Measurements from ENCODE around the gene RBM25.

RBM25 gene

DNA sequence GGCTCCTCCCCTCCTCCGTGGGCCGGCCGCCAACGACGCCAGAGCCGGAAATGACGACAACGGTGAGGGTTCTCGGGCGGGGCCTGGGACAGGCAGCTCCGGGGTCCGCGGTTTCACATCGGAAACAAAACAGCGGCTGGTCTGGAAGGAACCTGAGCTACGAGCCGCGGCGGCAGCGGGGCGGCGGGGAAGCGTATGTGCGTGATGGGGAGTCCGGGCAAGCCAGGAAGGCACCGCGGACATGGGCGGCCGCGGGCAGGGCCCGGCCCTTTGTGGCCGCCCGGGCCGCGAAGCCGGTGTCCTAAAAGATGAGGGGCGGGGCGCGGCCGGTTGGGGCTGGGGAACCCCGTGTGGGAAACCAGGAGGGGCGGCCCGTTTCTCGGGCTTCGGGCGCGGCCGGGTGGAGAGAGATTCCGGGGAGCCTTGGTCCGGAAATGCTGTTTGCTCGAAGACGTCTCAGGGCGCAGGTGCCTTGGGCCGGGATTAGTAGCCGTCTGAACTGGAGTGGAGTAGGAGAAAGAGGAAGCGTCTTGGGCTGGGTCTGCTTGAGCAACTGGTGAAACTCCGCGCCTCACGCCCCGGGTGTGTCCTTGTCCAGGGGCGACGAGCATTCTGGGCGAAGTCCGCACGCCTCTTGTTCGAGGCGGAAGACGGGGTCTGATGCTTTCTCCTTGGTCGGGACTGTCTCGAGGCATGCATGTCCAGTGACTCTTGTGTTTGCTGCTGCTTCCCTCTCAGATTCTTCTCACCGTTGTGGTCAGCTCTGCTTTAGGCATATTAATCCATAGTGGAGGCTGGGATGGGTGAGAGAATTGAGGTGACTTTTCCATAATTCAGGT lies 78.3 kb downstream of the RBM25 start, which contains the start of gene PSEN1:
Gene PSEN1 (plus strand): TSS at position 121 of the 839 bp plus-strand sequence. CDS start 11,513 bp downstream, outside the sequence.
- peak; percentile 97 for DNase-seq (ENCODE audit: low spot score)
- no peak for TF ChIP-seq CTCF (IDR thresholded peaks at IDR 0.05; ENCODE audit: extremely low read depth, missing control alignments)

DNA sequence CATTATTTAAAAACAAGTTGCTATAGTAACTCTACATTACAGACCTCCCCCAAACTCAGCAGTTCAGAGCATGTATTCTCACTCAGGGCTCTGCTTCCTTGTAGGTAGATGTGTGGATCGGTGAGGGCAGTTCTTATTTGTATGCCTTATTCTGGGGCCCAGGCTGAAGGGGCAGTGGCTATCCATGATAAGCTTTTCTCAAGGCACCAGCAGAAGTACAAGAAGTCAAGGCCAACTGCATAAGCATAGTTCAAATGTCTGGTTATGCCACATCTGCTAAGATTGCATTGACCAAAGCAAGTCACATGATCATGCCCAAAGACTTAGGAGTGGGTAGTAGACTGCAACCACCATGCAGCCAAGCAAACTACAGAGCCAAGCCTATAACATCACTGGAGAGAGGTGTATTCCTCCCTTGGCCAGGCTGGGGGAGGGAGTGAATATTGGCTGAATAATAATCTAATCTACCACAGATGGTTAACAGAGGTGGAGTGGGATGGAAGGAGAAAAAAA lies 82.5 kb downstream of the RBM25 start:
- TF ChIP-seq CTCF (IDR thresholded peaks at IDR 0.05; ENCODE audit: extremely low read depth, missing control alignments): no peak

DNA sequence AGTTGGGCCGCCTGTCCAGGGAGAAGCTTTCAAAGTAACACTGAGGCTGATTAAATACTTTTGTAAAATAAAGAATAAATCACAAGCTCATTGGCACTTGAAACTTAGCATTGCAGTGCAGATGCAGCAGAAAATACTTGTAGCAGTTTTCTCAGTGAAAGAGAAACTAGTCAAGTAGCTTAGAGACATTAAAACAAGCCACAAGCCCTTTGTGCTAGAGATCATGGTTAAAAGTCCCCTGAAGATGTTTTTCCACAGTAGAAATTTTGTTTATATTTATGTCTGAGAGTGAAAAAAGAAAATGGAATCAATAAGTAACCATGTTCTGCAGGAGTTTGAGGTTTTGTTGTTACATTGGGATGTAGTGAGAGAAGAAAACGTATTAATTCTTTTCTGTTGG lies 83.9 kb downstream of the RBM25 start:
- TF ChIP-seq CTCF (IDR thresholded peaks at IDR 0.05; ENCODE audit: extremely low read depth, missing control alignments): no peak
- DNase-seq (ENCODE audit: low spot score): peak; percentile 52

More for the DNA sequence above, 82.5 kb downstream of the RBM25 start:
- DNase-seq (ENCODE audit: low spot score): no peak

DNA sequence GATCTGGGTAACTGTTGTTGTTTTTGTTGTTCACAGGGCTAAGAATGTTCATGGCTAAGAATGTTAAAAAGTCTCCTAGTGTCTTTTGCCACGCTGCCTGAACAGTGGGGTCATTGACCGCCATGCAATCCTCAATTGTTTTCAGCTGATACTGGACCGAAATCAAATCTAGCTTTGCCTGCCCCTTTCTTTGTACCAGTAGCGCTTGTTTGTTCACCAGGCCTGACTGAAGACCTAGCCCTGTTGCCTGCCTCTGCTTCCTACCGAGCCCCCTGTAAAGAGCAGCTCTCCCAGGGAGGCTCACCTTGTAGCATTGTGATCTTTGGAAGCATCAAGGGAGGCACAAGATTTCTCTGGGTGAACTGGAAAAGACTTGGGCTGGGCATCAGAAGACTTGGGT lies 84.7 kb downstream of the RBM25 start:
- DNase-seq (ENCODE audit: low spot score): peak; percentile 6
- TF ChIP-seq CTCF (IDR thresholded peaks at IDR 0.05; ENCODE audit: extremely low read depth, missing control alignments): no peak

DNA sequence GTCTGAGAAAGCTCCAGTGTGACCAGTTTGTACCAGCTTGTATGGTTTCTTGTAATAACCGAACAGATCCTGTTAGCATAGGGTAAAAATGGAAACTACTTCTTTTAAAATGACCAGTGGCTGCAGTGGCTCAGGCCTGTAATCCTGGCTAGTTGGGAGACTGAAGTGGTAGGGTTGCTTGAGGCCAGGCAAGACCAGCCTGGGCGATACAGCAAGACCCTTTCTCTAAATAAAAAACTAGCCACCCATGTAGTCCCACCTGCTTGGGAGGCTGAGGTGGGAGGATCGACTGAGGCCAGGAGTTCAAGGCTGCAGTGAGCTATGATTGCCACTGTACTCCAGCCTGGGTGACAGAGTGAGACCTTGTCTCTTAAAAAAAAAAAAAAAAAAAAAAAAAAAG lies 85.3 kb downstream of the RBM25 start:
- no peak for TF ChIP-seq CTCF (IDR thresholded peaks at IDR 0.05; ENCODE audit: extremely low read depth, missing control alignments)
- no peak for DNase-seq (ENCODE audit: low spot score)

DNA sequence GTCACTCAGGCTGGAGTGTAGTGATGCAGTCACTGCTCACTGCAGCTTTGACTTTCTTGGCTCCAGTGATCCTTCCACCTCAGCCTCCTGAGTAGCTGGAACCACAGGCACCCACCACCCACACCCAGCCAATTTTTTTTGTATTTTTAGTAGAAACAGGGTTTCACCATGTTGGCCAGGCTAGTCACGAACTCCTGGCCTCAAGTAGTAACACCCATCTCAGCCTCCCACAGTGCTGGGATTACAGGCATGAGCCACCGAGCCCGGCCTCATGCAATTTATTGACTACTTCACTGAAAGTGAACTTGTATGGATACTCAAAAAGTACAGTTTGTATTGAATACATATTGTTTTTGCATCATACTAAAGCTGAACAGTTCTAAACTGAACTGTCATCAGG lies 87.0 kb downstream of the RBM25 start:
- TF ChIP-seq CTCF (IDR thresholded peaks at IDR 0.05; ENCODE audit: extremely low read depth, missing control alignments): no peak
- no peak for DNase-seq (ENCODE audit: low spot score)

DNA sequence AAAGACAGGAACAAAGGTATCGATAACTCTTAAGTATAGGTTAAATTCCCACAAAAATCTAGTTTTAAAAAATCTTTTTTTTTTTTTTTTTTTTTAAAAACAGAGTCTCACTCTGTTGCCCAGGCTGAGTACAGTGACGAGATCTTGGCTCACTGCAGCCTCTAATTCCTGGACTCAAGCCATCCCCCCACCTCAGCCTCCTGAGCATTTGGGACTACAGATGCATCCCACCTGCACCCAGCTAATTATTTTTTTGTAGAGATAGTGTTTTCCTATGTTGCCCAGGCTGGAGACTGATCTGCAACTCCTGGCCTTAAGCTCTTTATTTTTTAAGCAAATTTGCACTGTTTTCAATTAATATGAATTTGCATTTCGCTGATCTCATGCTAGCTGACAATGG lies 87.8 kb downstream of the RBM25 start:
- TF ChIP-seq CTCF (IDR thresholded peaks at IDR 0.05; ENCODE audit: extremely low read depth, missing control alignments): no peak
- no peak for DNase-seq (ENCODE audit: low spot score)

Data from GM20000 (cell line).